GM19328 (cell line): ENCODE results near the gene LRRC61.

ENCODE experiments used
- ATAC-seq: cut with Tn5 transposase; IDR thresholded peaks from one replicate; pipeline ENCODE4 v1.9.1; 2021; ENCODE audit warnings: mild to moderate bottlenecking, moderate library complexity; ENCODE audit not compliant: unreplicated experiment

The LRRC61 gene

DNA sequence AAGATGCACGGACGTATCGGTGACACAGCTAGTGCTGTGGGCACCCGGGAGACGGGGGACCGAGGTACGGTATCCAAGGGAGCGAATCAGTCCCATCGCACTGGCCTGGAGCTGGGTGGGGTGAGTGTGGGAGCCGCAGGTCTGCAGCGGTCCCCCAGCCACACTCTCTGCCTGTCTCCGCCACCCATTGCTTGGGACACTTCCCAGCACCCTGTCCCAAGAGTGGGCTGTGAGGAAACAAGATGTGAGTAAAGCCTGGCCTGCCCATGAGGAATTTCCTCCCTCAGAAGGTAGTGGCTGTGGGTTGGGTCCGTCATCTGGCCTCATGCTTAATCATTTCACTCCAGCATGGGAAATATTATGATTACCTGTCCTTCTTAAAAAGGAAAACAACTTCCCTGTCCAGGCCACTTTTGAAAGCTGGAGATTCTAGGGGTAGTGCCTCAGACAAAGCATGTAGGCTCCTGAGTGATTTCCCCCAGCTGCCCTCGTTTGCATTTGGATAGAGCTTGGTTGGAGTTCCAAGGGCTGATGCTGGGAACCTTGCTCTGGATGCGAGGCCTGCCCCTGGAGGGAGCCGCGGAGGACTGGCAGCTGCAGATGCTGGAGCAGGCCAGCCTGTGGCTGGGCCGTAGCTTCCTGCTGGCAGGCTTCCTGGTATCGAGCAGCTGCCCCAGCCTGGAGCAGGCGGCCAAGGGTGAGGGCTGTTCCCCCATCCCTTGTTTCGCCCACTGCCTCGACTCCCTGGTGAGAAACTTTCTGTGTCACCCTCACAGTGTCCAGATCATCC, 6.4 kb downstream of the LRRC61 start:
- no peak for ATAC-seq

DNA sequence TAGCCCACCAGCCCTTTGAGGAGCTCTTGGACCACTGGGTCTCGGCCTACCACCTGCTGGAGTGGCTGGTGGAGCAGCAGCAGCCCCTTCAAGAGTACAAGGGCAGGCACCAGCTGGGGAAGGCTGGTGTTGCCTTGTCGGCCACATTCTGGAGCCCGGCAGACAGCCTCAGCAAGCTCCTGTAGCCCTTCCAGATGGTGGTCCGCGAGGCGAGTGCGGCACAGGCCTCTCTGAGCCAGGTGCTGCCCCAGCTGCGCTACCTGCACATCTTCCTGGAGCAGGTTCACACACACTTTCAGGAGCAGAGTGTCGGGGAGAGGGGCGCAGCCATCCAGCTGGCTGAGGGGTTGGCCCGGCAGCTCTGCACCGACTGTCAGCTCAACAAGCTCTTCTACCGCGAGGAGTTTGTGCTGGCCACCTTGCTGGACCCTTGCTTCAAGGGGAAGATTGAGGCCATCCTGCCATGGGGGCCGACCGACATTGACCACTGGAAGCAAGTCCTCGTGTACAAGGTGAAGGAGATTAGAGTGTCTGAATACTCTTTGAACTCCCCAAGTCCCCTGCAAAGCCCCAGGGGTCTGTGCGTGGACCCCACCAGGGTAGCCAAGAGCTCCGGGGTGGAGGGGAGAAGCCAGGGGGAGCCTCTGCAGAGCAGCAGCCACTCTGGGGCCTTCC, 7.2 kb downstream of the LRRC61 start:
- ATAC-seq = no peak

DNA sequence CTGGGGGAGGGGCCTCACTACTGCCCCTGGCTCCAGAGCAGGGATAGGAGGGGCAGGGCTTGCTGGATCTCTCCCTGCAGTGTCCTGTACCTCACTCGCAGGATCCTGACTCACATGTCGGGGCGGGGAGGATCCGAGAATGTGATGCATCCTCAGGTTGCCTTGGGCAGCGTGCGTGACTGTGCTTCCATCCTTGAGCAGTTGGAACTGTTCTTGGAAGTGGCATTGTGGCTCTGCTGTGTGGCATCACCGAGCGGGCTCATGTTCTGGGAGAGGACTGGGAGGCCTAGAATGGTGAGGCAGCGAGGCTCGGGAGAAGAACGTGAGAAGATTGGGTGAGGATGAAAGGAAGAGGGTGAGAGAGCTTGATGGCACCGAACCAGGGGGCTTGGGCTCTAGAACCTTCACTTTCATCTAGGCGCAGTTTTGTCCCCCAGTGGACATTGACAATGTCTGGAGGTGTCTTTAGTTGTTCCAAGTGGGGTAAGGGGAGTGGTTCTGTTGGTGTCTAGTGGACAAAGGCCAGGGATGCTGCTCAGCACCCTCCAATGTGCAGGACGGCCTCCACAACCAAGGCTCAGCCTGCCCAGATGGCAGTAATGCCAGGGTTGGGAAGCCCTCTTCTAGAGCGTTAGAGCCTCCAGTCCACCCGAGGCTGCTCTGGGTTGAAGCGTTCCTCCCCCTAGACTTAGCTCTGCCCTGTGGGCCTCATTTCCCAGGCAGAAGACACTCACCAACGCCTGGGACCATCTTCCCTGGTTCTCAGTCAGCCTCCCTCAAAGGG, 9.9 kb downstream of the LRRC61 start:
- ATAC-seq = no peak

DNA sequence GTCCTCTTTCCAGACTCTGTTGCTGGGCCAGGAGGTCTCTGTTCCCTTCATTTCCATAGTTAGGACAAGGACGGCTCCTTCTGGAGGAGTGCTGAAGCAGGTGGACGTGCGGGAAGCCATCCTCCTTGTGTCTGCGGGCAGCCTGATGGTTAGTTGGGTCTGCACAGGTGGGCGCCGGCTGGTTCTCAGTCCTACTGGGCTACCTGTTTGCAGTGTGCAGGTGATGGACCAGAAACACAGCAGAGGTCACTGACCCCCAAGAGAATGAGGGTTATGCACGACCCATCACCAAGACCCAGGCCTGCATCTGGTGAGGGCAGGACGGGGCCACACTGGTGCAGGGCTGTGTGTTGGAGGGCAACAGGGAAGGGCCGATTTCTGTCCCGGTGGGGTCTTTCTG, 10.5 kb downstream of the LRRC61 start:
- ATAC-seq = no peak

DNA sequence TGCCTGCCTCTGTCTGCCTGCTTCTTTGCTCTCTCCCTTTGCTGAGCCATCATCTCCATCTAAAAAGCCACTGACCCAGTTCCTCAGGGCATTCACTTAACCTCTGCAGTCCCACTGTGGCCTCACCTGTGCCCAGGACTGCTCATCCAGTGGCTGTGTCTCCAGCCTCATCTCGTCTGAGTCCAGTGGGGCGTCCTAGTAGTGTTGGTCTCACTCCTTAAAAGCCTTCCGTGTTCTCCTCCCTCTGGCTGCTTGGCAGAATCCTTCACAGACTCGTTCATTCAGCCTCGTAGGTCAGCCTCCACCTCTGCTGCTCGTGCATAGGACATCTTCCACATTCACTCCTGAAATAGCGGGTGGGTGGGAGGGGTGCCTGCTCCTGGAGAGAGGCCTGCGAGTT, 11.0 kb downstream of the LRRC61 start:
- no peak for ATAC-seq

DNA sequence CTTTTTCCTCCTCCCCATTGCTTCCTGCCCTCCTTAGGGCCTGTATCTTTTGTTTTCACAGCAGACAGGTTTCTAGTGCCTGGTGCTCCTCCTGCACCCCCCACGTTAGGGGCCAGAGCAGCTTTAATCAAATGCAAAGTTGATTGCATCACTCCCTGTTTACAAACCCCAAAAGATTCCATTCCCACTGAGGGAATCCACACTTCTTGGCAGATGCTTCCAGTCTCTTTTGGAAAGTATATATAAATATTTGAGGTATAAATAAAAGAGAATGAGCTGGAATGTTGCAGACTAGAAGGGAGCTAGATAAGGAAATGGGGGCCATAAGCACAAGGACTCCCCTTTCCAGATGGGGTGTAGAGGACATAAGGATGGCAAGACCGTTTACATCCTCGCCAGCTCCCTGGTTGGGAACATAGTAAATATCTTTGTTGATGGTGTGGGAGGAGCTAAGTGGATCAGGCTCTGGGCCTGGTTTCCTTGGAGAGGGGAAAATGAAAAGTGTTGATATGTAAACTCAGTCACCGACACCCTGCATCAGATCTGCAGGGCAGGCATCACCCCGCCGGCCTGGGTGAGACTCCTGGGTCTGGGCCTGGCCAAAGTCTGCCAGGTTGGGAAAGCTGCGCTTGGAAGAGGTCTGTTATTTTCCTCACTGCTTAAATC, 12.1 kb downstream of the LRRC61 start:
- ATAC-seq = no peak

DNA sequence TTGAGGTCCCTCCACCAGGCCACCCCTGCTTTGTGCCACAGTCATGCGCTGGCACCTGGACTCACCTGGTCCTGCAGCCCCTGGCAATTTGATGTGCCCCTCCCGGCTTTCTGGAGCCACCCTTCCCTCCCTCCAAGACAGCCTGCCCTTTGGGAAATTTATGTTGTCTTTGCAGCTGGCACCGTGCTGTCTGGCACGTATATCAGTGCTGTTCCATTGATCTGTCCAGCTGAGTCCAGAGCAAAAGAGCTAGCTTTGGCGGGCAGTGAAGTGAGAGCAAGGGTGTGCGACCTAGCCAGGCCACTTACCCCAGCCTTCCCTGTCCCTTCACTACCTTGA, 12.6 kb downstream of the LRRC61 start:
- ATAC-seq = no peak

DNA sequence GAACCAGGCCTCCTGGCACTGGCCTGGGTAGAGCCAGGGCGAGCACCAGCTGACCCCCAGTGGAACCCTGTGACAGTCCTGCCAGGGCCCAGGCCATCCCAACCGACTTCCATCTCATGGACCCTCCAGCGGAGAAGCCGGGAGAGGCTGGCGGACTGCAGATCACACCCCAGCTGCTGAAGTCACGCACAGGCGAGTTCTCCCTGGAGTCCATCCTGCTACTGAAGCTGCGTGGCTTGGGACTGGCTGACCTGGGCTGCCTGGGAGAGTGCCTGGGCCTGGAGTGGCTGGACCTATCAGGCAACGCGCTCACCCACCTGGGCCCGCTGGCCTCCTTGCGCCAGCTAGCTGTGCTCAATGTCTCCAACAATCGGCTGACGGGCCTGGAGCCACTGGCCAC, 13.6 kb downstream of the LRRC61 start:
- no peak for ATAC-seq

DNA sequence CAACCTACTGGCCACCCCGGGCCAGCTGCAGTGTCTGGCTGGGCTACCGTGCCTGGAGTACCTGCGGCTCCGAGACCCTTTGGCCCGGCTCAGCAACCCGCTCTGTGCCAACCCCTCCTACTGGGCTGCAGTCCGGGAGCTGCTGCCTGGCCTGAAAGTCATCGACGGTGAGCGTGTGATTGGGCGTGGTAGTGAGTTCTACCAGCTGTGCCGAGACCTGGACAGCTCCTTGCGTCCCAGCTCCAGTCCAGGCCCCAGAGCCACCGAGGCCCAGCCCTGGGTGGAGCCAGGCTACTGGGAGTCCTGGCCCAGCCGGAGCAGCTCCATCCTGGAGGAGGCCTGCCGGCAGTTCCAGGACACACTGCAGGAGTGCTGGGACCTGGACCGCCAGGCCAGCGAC, 14.0 kb downstream of the LRRC61 start:
- no peak for ATAC-seq

DNA sequence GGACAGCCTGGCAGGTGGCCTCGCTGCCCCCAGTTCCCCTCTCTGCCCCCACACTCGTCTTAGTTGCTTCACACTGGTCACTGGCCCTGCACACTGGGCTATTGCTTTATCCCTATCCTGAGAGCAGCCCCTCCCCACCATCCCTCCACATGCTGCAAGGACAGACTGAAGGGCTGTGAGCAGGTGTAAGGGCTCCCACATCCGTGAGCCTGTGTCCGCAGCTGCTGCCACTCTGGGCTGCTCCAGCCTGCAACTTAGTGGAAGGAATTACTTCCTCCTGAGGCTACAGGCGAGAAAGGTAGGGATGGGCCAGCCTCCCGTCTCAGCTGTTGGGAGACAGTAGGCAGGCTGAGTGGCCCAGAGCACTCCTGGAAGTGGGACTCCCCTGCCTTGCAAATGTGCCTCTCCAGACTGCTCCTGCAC, 14.5 kb downstream of the LRRC61 start:
- no peak for ATAC-seq

DNA sequence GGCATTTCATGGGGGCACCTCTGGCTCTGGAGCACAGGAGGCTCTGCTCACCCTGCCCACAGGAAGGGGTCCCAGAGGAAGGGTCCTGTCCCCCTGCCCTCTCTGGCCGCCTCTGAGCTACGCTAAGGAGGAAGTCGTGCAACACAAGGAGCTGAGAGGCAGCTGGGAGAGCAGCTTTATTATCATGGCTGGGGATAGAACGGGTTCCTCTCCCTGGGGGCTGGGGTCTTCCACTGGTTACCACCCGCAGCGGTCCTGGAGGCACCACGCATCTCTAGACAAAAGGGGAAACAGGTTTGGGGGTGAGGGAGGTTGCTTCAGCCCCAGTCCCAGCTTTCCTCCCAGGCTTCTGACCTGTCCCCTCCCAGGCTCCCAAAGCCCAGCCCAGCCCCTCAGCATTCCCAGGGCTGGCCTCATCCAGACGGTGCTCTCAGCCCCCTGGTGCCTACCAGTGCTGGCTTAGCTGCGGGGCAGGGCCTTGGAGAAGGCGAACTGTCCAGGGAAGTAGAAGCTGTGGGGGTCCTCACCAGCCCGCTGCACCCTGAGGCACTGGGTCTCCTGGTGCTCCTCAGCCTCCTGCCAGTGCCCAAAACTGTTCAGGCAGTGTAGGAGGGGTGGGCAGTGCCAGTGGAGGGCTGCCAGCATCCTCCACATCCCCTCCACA, 15.1 kb downstream of the LRRC61 start:
- no peak for ATAC-seq

DNA sequence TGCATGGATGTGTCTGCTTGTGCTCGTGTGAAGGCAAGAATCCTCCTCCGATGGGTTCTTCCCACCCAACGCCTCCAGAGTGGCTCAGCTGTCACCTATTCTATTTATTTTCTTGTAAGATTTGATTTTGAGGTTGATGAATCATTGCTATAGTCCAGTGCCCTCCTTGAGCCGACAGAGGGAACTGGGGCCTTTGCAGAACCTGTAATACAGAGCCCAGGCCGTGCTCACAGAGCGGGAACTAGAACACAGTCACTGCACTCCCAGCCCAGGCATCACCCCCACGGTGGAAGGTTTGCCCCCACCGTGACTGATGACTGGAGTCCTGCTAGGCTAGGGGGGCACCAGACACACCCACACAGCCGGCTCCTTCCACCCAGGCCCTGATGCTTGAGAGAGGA, 16.3 kb downstream of the LRRC61 start:
- ATAC-seq = no peak

DNA sequence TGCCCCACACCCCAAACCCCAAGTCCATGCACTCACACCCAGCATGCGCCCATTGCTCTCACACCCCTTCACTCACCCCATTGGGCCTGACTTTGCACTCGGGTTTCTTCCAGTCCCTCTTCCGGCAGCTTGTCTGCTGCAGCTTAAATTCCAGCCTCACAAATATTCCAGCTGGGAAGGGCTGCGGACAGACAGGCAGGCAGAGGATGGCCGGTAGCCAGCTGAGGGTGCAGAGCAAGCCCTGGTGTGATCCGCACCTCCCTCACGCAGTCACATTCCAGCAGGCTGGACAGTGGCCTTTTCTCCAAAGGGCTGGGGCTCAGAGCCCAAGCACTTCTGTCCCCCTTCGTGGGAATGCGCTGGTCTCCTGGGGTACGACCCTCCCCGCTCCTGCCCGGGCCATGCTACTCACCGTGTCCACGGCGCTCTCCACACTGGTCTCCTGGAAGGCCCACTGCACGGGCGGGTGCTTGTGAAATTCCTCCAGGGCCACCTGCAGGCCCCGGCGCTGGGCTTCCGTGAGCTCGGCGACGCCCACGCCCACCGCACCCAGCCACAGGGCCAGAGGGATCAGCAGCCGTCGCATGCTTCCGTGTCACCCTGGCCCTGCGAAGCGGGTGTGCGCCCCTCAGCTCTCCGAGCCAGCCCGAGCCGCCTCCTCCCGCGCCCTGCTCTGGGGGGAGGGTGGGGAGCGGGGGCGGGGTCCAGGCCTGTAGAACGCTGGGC, 17.0 kb downstream of the LRRC61 start:
- no peak for ATAC-seq

DNA sequence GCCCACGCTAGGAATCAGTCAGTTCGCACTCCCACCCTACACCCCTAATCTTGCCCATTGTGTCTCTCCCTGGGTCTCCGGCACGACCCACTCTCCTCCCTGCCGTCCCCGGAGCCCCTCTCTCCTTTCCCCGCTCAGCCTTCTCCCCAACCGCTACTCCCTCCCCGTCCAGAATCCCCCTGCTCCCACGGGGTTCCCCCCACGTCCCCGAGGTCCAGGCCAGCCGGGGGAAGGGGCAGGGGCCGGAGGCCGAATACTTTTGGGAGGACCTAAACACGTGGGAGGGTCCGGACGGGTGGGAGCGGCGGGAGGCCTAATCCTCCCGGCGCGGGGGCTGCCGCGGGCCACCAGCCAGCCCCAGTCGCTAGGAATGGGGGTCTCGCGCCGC, 17.7 kb downstream of the LRRC61 start:
- ATAC-seq = no peak

DNA sequence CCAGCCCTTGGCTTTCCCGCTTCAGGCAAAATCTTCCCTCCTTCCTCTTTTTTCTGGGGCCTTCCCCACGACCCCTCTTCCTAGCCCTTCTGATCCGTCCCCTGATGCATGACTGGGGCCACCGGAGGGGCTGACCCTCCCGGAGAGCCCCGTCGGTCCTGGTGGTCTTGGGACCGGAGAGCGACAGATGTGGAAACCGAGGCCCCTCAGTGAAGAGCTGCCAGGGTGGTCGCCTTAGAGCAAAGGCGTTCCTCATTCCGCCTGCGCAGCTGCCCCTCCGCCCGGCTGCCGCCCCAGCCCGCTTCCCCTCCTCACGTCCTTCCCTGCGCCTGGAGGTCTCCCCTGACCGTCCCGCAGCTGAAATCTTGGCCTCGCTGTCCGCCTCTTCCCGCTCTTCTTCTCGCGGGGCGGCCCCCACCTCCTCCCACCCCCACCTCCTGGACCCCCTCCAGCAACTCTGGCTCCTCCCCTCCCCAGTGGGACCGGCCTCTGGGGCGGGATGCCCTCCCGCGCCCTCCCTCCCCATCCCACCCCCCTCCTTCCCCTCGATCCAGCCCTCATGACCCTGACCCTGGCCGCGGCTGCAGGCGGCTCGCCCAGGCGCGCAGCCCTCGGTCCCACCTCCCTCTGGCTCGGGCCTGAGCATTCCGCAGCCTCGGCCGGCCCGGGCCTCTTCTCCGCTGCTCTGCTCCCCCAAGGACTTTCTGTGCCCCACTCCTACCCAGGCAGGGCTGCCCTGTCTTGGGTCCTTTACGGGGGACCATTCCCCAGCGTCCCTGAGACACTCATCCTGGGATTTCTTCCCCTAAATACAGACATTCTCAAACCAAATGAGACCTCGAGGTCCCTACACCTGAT, 18.3 kb downstream of the LRRC61 start, which contains the start of gene RARRES2:
RARRES2 (minus strand) TSS at position 367 of the 858 bp plus-strand sequence. CDS start 1,020 bp downstream, outside the sequence.
- no peak for ATAC-seq

DNA sequence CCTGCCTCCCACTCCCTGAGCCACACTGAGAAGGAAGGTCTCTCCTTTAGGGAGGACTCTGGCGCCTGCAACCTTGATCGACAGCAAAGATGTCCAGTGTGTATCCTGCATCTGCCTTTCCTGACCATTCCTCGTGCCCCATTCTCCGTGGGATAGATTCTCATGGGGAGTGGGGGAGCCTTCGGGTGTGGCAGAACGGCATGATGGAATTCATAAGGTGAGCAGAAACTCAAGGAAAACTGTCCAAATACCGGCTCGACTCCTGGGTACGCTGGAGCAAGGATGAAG, 18.9 kb downstream of the LRRC61 start:
- ATAC-seq = no peak

DNA sequence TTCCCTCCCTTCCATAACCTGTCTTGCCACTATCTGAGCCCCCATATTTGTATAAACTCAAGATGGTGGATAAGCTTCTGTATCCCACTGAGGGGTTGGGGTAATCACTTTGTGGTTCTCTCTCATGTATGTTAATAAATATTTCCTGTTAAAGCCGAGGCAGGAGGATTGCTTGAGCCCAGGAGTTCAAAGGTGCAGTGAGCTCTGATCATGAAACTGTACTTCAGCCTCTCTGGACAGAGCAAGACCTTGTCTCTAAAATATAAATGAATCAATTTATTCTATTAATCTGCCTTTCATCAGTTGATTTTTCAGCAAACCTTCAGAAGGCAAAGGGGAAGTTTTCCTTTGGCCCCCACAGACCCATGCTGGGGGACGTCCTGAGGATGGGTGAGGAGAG, 20.1 kb downstream of the LRRC61 start:
- ATAC-seq = no peak

DNA sequence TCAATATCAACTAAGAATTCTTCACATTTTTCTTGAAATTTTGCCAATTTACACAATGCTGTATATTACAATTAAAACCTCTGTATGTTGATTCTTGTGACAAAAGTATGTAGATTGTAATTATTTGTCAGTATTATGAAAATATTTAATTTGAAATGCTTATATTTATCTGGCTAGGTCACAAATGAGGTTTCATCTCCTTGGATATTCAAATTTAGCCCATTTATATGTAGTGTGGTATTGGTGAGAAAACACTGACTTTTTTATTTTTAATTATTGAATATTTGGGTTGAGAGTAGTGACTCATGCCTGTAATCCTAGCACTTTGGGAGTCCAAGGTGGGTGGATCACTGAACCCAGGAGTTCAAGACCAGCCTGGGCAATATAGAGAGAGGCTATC, 21.1 kb downstream of the LRRC61 start:
- ATAC-seq = no peak

DNA sequence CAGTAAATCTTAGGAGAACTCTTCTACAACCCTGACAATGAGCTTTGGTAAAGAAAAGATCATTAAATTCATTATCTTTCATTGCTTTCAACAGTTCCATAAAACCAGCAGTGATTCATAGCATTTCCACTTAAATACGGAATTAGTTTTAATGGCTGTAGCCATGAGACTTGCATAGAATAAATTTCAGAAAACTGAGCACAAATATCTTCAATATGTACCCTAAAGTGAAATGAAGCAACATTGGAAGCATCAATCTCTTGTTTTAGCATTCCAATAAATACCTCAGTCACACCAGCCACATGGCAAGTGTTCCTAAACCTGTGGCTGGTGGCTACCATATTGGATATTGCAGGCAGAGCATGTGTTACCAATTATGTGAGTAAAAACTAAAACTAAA, 21.9 kb downstream of the LRRC61 start:
- no peak for ATAC-seq
